Stomach smooth muscle (tissue), 2 donors: ENCODE measurements around the gene ZNF687.

ENCODE experiments used
- H3K27ac ChIP-seq: one replicate; pipeline ENCODE4 v1.7.0; 2013; ENCODE audit warnings: mild to moderate bottlenecking, low read length, inconsistent platforms
- H3K27me3 ChIP-seq, 2 donors: one replicate each; pipeline ENCODE4 v1.7.0; 2013; ENCODE audit warnings: low read length in 2 of 2; ENCODE audit not compliant: insufficient read depth in 2 of 2, control insufficient read depth in 1 of 2
- H3K36me3 ChIP-seq, 2 donors: one replicate each; pipeline ENCODE4 v1.7.0; 2013; ENCODE audit warnings: low read length in 2 of 2; ENCODE audit not compliant: control insufficient read depth in 2 of 2, insufficient read depth in 2 of 2
- H3K4me1 ChIP-seq: one replicate; pipeline ENCODE4 v1.7.0; 2013; ENCODE audit warnings: low read length; ENCODE audit not compliant: control insufficient read depth, insufficient read depth
- H3K4me3 ChIP-seq, 2 donors: one replicate each; pipeline ENCODE4 v1.7.0; 2013; ENCODE audit warnings: low read length in 2 of 2
- H3K9ac ChIP-seq, 2 donors: one replicate each; pipeline ENCODE4 v1.7.0; 2013; ENCODE audit warnings: low read length in 2 of 2, mild to moderate bottlenecking in 1 of 2
- H3K9me3 ChIP-seq, 2 donors: one replicate each; pipeline ENCODE4 v1.7.0; 2013; ENCODE audit warnings: low read length in 2 of 2; ENCODE audit not compliant: control insufficient read depth in 2 of 2
- donor health status: healthy.
- donor health status: Pancreatic carcinoma.

Gene ZNF687

DNA sequence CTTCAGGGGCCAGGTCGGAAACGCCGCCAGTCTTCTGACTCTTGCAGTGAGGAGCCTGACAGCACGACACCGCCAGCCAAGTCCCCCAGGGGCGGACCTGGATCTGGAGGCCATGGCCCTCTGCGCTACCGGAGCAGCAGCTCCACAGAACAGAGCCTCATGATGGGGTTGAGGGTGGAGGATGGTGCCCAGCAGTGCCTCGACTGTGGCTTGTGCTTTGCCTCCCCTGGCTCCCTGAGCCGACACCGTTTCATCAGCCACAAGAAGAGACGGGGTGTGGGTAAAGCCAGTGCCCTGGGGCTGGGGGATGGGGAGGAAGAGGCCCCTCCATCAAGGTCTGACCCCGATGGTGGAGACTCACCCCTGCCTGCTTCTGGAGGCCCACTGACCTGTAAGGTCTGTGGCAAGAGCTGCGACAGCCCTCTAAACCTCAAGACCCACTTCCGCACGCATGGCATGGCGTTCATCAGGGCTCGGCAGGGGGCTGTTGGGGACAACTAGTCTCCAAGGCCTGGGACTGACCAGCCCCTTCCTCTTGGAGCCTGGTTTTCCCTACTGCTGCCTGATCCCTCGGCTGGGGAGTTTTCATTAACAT, 8.7 kb downstream of the ZNF687 start:
- no peaks in the 10 kb centered on the region for H3K27me3 ChIP-seq
- H3K4me1 ChIP-seq, result peaks cover 4% of the 10 kb centered on the region
- no peaks in the 10 kb centered on the region for H3K9me3 ChIP-seq
- H3K27ac ChIP-seq, result no peak overlapping the region
- H3K36me3 ChIP-seq, result peaks cover 69 to 79% of the 10 kb centered on the region in 2 donors
- no peak overlapping the region for H3K9ac ChIP-seq
- no peak overlapping the region for H3K4me3 ChIP-seq

DNA sequence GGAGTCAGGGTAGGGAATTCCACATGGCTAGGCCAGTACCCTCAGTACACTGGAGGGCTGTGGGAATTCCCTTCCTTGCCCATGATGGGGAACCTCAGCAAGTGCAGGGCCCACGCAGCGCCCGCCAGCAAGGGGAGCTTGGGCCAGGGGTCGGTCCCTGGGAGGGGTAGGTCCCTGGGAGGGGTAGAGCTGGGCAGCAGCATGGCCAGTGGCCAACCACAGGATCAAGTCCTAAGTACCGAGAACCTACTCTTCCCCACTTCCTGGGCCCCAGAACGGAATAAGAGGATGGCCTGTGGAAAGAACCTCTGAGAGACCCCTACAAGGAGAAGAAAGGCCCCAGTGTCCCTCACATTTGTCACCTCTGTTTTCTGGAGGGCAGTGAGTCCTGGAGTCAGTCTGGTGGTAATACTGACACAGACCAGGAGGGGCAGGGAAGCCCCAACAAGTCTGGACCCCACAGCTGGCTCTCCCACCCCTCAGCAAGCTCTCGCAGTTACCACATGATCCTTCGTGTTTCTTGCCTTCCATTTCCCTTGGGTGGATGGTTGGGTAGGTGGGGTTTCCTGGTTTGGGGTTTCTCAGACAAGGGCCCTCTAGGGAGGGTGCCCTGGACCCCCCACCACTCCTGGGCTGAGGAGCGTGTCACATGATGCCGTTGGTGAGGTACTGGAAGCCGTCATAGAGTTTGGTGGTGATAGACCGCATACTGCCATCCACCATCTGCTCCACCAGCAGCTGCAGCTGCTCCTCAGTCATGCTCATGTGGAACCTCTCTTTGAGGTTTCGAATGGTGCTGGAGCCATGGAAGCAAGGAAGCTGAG, 10.3 kb downstream of the ZNF687 start:
- Histone ChIP-seq H3K4me3 (no peak overlapping the region), H3K9ac (no peak overlapping the region), H3K9me3 (no peaks in the 10 kb centered on the region), H3K4me1 (peaks cover 4% of the 10 kb centered on the region), H3K36me3 (peaks cover 59 to 71% of the 10 kb centered on the region in 2 donors), H3K27me3 (no peaks in the 10 kb centered on the region), H3K27ac (no peak overlapping the region)

DNA sequence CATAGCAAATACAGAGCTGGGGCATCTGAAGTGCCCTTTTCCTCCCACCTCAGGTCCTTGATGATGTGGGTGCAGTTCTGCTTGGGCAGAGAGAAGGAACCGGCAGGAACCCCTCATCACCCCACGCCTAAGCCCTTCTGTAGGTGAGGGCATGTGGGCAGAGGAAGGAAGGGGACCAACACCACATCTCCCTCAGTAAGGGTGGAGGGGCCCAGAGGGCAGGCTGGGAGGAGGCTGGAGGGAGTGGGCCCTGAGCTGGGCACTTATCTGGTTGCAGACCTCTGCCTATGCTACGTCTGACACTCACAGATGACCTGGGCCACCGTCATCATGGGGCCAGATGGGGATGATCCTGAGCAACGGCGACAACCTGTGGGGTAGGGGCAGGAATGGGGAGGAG, 11.0 kb downstream of the ZNF687 start:
- Histone ChIP-seq H3K9me3 (no peaks in the 10 kb centered on the region), H3K4me1 (peaks cover 4% of the 10 kb centered on the region), H3K36me3 (peaks cover 58 to 71% of the 10 kb centered on the region in 2 donors), H3K27me3 (no peaks in the 10 kb centered on the region), H3K4me3 (no peak overlapping the region), H3K27ac (no peak overlapping the region), H3K9ac (no peak overlapping the region)

DNA sequence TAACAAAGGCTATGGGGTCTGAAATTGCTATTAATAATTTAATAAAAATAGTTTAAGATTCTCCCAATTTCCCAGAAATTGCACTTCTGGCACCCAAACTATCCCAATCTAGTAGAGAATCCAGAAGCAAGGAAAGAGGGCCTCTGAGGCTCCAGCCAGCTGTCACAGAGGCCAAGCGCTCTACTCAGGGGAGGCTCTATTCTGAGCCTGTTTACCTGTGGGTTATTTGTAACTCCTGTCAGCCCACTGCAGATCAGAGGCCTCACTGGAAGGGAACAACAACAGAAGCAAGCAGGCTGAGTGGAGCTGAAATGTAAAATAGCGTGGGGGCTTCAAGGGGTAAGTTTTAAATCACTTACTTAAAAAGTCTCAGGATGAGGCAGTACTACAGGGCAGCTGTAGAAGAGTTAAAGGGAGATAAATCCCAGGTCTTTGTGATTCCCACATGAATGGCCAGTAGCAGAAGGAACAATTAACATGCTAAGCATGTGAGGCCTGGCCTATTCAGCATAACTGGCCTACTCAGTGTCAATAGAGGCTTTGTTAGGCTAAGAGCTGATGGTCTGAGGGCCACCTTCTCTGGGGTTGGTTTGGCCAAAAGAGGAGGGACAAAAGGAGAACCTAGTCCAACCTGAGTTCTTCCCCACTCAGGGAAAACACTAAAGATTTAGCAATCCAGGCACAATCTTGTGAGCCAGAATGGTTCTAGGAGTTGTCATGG, 12.8 kb downstream of the ZNF687 start:
- no peak overlapping the region for H3K4me3 ChIP-seq
- no peak overlapping the region for H3K27ac ChIP-seq
- H3K9me3 ChIP-seq, result no peaks in the 10 kb centered on the region
- H3K4me1 ChIP-seq, result no peaks in the 10 kb centered on the region
- no peaks in the 10 kb centered on the region for H3K27me3 ChIP-seq
- H3K9ac ChIP-seq, result peak overlapping the region in 1 of 2 donors; percentile 22
- H3K36me3 ChIP-seq, result peaks cover 63 to 73% of the 10 kb centered on the region in 2 donors

DNA sequence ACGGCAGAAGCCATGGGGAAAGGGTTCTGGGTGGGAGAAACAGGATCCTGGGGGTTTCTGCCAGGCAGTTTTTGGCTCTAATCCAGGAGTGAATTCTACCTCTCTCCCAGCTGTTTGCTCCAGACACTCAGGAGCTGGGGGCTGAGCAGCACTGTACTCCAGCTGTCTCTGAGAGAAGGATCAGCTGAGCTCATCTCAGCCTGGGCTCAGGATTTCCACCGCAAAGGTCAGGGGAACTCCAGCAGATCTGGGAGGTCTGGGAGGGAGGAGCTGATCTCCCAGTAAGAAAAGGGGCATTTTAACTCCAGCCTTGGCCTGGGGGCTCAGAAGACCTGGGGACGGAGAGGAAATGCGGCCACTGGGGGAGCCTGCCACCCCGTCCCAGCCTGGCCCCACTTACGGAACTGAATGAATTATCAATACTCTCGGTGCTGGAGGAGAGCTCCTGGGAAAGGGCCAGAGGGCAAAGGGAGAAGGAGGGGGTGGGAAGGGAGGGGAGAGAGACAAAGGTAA, 27.8 kb downstream of the ZNF687 start:
- H3K27me3 ChIP-seq, result no peaks in the 10 kb centered on the region
- H3K9ac ChIP-seq, result peak overlapping the region; percentile 12 to 36
- no peak overlapping the region for H3K4me3 ChIP-seq
- H3K27ac ChIP-seq, result peak overlapping the region; percentile 76
- peaks cover 49% of the 10 kb centered on the region for H3K4me1 ChIP-seq
- no peaks in the 10 kb centered on the region for H3K9me3 ChIP-seq
- H3K36me3 ChIP-seq, result peaks cover 49 to 59% of the 10 kb centered on the region in 2 donors

DNA sequence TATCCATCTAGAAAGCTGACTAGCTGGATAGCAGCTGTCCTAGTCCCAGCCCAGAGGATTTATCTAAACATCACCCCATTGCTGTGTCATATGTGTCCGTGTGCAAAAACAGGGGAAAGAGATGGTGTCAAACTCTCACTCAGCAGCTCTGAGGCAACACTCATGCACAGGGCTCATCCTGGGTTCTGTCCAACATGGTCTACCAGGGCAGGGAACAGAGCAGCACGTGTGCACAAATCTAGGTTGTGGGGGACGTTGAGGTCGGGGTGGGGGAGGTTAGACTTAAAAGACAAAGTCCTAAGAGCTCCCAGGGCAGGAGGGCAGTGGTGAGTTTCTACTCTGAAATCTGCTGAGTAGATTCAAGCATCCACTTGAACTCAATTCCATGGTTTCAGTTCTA, 28.9 kb downstream of the ZNF687 start:
- Histone ChIP-seq H3K27ac (peak overlapping the region; percentile 76), H3K27me3 (no peaks in the 10 kb centered on the region), H3K9ac (peak overlapping the region in 1 of 2 donors; percentile 42), H3K9me3 (no peaks in the 10 kb centered on the region), H3K4me1 (peaks cover 49% of the 10 kb centered on the region), H3K36me3 (peaks cover 46 to 59% of the 10 kb centered on the region in 2 donors), H3K4me3 (peak overlapping the region in 1 of 2 donors; percentile 3)

DNA sequence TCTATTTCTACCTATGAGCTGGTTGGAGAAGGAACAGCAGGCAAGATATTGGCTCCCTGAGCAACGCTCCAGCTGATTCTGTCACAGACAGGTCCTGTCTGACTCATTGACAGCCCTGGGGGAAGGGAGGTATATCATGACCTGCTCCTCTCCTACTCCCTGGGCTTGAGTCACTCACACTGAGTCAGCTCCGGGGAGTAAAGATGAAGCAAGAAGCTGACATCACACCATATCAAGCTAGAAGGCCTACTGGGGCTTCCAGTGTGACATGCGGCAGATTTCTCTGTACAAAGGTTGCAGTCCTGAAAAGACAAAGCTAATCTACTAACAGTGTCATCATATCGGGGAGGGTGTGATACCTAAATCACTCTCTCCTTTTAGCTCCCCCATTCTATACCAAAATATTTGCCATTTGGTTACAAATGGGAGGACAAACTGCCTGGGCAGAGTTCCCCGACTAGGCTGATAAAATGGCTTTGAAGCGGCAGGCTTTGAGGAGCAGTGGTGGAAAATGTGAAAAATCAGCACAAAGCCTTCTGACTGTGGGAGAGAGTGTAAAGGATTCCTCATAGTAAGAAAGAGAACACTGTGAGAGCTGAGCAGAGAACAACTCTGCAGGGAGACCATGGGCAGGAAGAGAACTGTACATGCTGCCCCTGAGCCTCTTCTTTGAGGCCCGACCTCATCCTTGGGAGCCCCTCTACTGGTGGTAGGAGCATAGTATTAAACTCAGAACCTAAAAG, 29.7 kb downstream of the ZNF687 start:
- Histone ChIP-seq H3K27ac (peak overlapping the region; percentile 76), H3K27me3 (no peaks in the 10 kb centered on the region), H3K9me3 (no peaks in the 10 kb centered on the region), H3K4me3 (peak overlapping the region in 1 of 2 donors; percentile 3), H3K9ac (peak overlapping the region; percentile 42 to 51), H3K36me3 (peaks cover 47 to 58% of the 10 kb centered on the region in 2 donors), H3K4me1 (peaks cover 49% of the 10 kb centered on the region)

DNA sequence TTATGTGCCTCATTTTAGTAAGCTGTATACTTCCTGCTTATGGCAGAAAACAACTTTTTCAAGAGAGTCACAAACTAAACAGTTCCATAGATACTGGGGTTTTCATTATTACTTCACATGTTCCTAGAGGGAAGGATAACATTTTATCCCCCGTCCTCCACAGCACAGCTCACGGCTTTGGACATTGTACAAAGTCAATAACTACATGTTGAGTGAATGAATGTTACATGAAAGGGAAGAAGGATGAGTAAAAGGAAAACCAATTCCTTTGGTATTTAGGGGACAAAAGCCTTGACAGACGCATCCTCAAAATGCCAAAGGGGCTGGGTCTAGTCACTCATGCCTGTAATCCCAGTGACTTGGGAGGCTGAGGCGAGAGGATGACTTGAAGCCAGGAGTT, 30.3 kb downstream of the ZNF687 start:
- no peaks in the 10 kb centered on the region for H3K27me3 ChIP-seq
- no peaks in the 10 kb centered on the region for H3K9me3 ChIP-seq
- peak overlapping the region; percentile 76 for H3K27ac ChIP-seq
- peaks cover 43 to 54% of the 10 kb centered on the region in 2 donors for H3K36me3 ChIP-seq
- H3K4me1 ChIP-seq, result peaks cover 49% of the 10 kb centered on the region
- no peak overlapping the region for H3K4me3 ChIP-seq
- peak overlapping the region in 1 of 2 donors; percentile 42 for H3K9ac ChIP-seq

DNA sequence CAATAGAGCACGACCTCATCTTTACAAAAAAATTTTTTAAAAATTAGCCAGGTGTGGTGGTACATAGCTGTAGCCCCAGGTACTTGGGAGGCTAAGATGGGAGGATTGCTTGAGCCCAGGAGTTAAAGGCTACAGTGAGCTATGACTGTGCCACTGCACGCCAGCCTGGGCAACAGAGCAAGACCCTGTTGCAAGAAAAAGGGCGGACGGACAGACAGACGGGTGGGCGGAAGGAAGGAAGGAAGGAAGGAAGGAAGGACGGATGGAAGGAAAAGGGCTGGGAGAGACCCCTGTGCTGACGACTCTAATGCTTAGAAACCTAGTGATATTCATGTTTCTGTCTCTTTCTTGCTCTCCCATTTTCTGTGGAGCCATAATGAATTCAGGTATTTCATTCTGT, 30.7 kb downstream of the ZNF687 start:
- H3K9ac ChIP-seq, result no peak overlapping the region
- H3K9me3 ChIP-seq, result no peaks in the 10 kb centered on the region
- peaks cover 41 to 50% of the 10 kb centered on the region in 2 donors for H3K36me3 ChIP-seq
- no peak overlapping the region for H3K4me3 ChIP-seq
- peak overlapping the region; percentile 6 for H3K27ac ChIP-seq
- no peaks in the 10 kb centered on the region for H3K27me3 ChIP-seq
- H3K4me1 ChIP-seq, result peaks cover 49% of the 10 kb centered on the region

DNA sequence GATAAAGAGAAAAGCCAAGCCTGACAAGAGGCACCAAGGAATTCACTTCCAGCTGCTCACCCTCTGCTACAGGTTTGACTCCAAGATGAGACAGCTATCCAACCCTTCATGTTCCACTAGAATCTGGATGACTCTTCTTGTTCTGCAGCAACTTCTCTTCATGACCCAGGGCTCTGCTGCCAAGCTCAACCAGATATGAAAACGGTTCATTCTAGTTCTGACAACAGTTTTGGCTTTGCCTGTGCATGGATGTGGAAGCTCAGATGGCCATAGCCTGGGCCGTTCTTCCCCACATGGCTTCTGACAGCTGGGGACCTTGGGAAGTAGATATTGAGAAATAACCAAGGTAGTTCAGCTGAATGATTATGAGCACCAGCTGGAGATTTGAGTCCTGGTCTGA, 31.4 kb downstream of the ZNF687 start:
- peaks cover 49% of the 10 kb centered on the region for H3K4me1 ChIP-seq
- no peaks in the 10 kb centered on the region for H3K9me3 ChIP-seq
- no peak overlapping the region for H3K4me3 ChIP-seq
- H3K9ac ChIP-seq, result peak overlapping the region in 1 of 2 donors; percentile 21
- H3K36me3 ChIP-seq, result peaks cover 34 to 43% of the 10 kb centered on the region in 2 donors
- peak overlapping the region; percentile 6 for H3K27ac ChIP-seq
- H3K27me3 ChIP-seq, result no peaks in the 10 kb centered on the region
